SK-N-MC (cell line): ENCODE results near the gene CTPS2.

ENCODE experiments used
- EZH2 ChIP-seq: fragments of 200-600 bp; sonication (generic); IDR thresholded peaks from one replicate; pipeline ENCODE4 v1.6.1; 2017; ENCODE audit warnings: antibody characterized with exemption
- FOXP2 ChIP-seq: optimal IDR thresholded peaks from 2 replicates; pipeline ENCODE3; 2011; ENCODE audit warnings: mild to moderate bottlenecking, moderate library complexity; ENCODE audit not compliant: insufficient read depth; ENCODE audit errors: extremely low read length, control extremely low read depth
- POLR2AphosphoS5 ChIP-seq: IDR thresholded peaks from 2 replicates; pipeline ENCODE4 v1.6.1; 2012; ENCODE audit warnings: mild to moderate bottlenecking, low read depth, low read length, borderline replicate concordance

GRCh38 chrX:16722481-16722880 lies 10.0 kb upstream of the CTPS2 start:
- no peak for TF ChIP-seq POLR2AphosphoS5
- no peak for TF ChIP-seq EZH2
- no peak for TF ChIP-seq FOXP2
